Measurements from ENCODE around the gene IPPK.

The IPPK gene

GRCh38 chr9:92617951-92618510 lies 51.9 kb downstream of the IPPK start:
- no peak overlapping the region for H3K27ac ChIP-seq
- TF ChIP-seq ZFX (IDR thresholded peaks at IDR 0.05) (no peak), CTCF (conservative IDR thresholded peaks at IDR 0.05) (no peak)

- H3K27ac ChIP-seq, result no peak overlapping the region
- no peak for TF ChIP-seq ZFX (IDR thresholded peaks at IDR 0.05)
- no peak for TF ChIP-seq CTCF (conservative IDR thresholded peaks at IDR 0.05)
Observed at GRCh38 chr9:92617195-92617813, 52.6 kb downstream of the IPPK start.

DNA sequence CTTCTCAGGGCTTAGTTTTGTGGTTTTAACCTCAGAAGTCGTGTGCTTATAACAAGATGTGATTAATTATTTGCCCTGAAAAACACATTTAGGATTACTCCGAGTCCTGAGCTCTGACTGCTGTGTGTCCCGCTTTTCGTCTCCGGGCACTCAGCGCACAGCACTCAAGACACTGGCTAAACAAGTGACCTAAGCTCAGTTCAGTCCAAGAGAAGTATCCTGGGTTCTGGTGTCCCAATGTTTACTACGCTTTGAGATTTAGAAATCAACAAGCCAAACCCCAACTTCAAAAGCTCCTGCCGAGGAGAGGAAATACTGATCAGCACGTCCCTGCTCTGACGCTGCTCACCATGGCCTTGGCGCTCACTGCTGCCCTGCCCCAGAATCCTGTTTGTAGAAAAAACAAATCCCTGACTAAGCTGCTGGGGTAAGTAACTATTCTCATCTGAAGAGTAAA lies 53.2 kb downstream of the IPPK start:
- TF ChIP-seq ZFX (IDR thresholded peaks at IDR 0.05), result no peak
- no peak for TF ChIP-seq CTCF (conservative IDR thresholded peaks at IDR 0.05)
- H3K27ac ChIP-seq, result no peak overlapping the region

- TF ChIP-seq CTCF (conservative IDR thresholded peaks at IDR 0.05) (no peak), ZFX (IDR thresholded peaks at IDR 0.05) (no peak)
- H3K27ac ChIP-seq, result no peak overlapping the region
Observed at GRCh38 chr9:92616199-92616641, 53.7 kb downstream of the IPPK start.

DNA sequence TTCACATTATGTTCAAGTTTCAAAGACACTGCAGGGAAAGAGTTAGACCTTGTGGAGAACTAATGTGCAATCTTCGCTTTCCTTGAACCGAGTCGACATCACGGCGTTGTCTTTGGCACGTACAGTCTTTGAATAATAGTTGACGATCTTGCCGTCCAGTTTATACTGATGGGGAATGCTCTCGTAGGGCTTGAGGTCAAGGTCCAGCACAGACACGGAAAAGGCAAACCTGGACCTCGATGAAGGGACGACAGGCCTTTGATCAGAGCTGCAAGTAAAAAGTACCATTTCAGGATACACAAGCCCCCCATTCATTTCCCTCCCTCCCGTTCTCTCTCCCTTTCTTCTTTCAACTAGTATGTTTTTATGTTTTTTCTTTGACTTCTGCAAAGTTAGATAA lies 54.1 kb downstream of the IPPK start:
- TF ChIP-seq ZFX (IDR thresholded peaks at IDR 0.05) (no peak), CTCF (conservative IDR thresholded peaks at IDR 0.05) (no peak)

DNA sequence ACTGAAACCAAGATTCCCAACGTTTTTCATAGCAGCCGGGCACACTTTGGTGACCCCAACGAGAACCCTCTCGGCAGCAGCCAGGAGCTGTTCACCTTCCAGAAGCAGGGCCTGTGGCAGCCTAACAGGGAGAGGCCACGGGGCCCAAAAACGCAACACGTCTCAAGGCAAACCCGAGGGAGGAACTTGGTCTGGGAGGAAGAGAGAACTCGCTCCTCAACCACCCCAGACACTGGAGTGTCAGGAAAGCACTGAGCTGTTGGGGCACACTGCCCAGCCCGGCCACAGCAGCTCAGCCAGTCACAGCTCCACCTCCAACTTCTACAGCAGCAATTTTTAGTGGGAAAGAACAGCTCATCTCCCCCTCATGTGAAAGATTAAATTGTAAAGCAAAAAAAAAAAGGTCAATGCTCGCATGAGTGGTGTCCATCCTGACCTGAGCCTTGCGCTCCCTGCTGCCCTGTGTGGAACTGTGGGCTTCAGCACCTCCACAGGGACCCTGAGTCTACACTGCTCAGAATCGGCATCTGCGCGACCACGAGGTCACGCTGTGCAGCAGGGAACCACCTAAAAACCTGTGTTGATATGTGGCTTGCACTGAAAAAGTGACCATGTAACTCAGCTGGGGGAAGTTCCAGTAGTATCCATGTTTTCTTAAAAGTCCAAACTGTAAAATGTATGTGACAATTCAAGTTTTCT lies 55.0 kb downstream of the IPPK start:
- no peak for TF ChIP-seq CTCF (conservative IDR thresholded peaks at IDR 0.05)
- no peak for TF ChIP-seq ZFX (IDR thresholded peaks at IDR 0.05)
- H3K27ac ChIP-seq, result no peak overlapping the region

More for the DNA sequence above, 54.1 kb downstream of the IPPK start:
- no peak overlapping the region for H3K27ac ChIP-seq

- no peak for TF ChIP-seq ZFX (IDR thresholded peaks at IDR 0.05)
- no peak for TF ChIP-seq CTCF (conservative IDR thresholded peaks at IDR 0.05)
Observed at GRCh38 chr9:92614123-92614510, 55.8 kb downstream of the IPPK start.

More at GRCh38 chr9:92614123-92614510, 55.8 kb downstream of the IPPK start:
- no peak overlapping the region for H3K27ac ChIP-seq
